ENCODE data around the gene MYO1B. TPM values are rescaled to one million over a fixed set of nuclear protein-coding genes. Genes with fewer than 3 reads are reported as not detected.

Gene MYO1B
- 111 and 187 TPM in 2 replicates for total RNA-seq

GRCh38 chr2:191245046-191245868 is at the start of gene MYO1B:
Gene MYO1B (plus strand): TSS chr2:191245404. CDS start chr2:191276896, 31,492 bp downstream.

Other genes starting within 250 kb of the MYO1B start
- 36.8 and 157 TPM in 2 replicates for gene STAT1, start 231.2 kb upstream of the MYO1B start, total RNA-seq
- gene STAT4, start 94.4 kb upstream of the MYO1B start, total RNA-seq: under 0.01 and 1.4 TPM in 2 replicates